ENCODE data around the gene LRRC38. TPM values are rescaled to one million over a fixed set of nuclear protein-coding genes. Genes with fewer than 3 reads are reported as not detected.

Gene LRRC38
- total and polyA plus RNA-seq, 2 of the 4 experiments (the other 2 are of a cell fraction) = not detected

DNA sequence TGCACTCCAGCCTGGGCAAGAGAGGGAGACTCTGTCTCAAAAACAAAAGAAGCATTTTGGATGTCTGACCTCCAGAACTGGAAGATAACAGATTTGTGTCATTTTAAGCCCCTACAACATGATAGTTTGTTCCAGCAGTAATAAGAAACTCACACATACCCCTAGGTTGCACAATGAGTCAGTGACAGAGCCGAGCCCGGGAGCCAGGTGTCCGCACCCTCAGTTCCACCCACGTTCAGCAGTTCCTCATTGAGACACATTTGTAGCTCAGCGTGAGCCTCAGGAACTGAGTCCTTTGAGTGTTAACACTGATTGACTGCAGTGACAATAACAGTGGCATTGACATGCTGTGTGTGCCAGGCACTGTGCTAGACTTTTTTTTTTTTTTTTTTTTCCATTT lies 19.8 kb downstream of the LRRC38 start:
- intact Hi-C loops (cut with micrococcal nuclease) (no loop called here), dilution Hi-C loops (cut with HindIII; ENCODE audit: low sequenced_read_pairs, unreplicated experiment) (no loop called here), in situ Hi-C loops (cut with MboI; ENCODE audit: low sequenced_read_pairs) (no loop called here)
- Histone ChIP-seq H3K79me1 (ENCODE audit: low read depth in 1 of 2, low read length in 2 of 2) (no peaks in the 10 kb centered on the region), H3K27ac (ENCODE audit: insufficient read depth, low read length) (no peak overlapping the region), H3K18ac (ENCODE audit: low read depth, low read length) (no peak overlapping the region), H3K9ac (ENCODE audit: low read depth, low read length) (no peak overlapping the region), H3K14ac (replicated peaks; ENCODE audit: low read depth, low read length) (no peak overlapping the region), H3K23ac (ENCODE audit: low read depth, low read length) (no peak overlapping the region), H3K56ac (ENCODE audit: extremely low read depth, insufficient read depth, low read length) (no peak overlapping the region), H2AK9ac (replicated peaks; ENCODE audit: low read depth, low read length, poor library complexity) (no peak overlapping the region), H2BK5ac (ENCODE audit: low read depth, low read length, poor library complexity, severe bottlenecking) (no peak overlapping the region), H3K4me1 (ENCODE audit: control insufficient read depth, insufficient read depth, low read length) (no peaks in the 10 kb centered on the region), H2BK15ac (ENCODE audit: low read depth, low read length) (no peak overlapping the region), H4K5ac (ENCODE audit: low read depth, low read length) (no peak overlapping the region), H2BK120ac (ENCODE audit: low read depth, low read length) (no peak overlapping the region), H2BK20ac (ENCODE audit: low read depth, low read length) (no peak overlapping the region), H3K4me3 (ENCODE audit: insufficient read depth, low read depth, low read length) (no peak overlapping the region), H3K9me1 (ENCODE audit: insufficient read depth, low read length) (no peaks in the 10 kb centered on the region), H3K27me3 (ENCODE audit: control insufficient read depth, insufficient read depth, low read length) (no peaks in the 10 kb centered on the region), H4K8ac (ENCODE audit: low read depth in 2 of 2, low read length in 2 of 2) (no peak overlapping the region), H3K4me2 (ENCODE audit: low read depth, low read length) (no peak overlapping the region), H2AFZ (replicated peaks; ENCODE audit: low read length, poor library complexity) (no peak overlapping the region), H3K9me3 (ENCODE audit: control insufficient read depth, insufficient read depth, low read length) (peaks cover 32% of the 10 kb centered on the region), H2AK5ac (ENCODE audit: low read depth, low read length) (no peak overlapping the region), H3K4ac (ENCODE audit: low read depth, low read length) (no peak overlapping the region), H3K36me3 (ENCODE audit: control insufficient read depth, insufficient read depth, low read length) (no peaks in the 10 kb centered on the region), H4K20me1 (ENCODE audit: insufficient read depth, low read length) (no peaks in the 10 kb centered on the region), H4K91ac (ENCODE audit: insufficient read depth, low read depth, low read length) (no peak overlapping the region)
- DNase-seq = no peak
- TF ChIP-seq RFX5 (IDR thresholded peaks at IDR 0.05; ENCODE audit: low read depth, low read length) (no peak), POLR2A (IDR thresholded peaks at IDR 0.05; ENCODE audit: low read depth, low read length) (no peak), SMC3 (IDR thresholded peaks at IDR 0.05; ENCODE audit: low read depth, low read length) (no peak), USF2 (IDR thresholded peaks at IDR 0.05; ENCODE audit: low read depth, low read length) (no peak), FOS (IDR thresholded peaks at IDR 0.05; ENCODE audit: low read depth, low read length) (no peak), MAFK (IDR thresholded peaks at IDR 0.05; ENCODE audit: low read depth, low read length) (no peak), MAZ (IDR thresholded peaks at IDR 0.05; ENCODE audit: borderline replicate concordance, low read depth, low read length) (no peak), RCOR1 (IDR thresholded peaks at IDR 0.05; ENCODE audit: insufficient replicate concordance, low read length) (no peak), BHLHE40 (IDR thresholded peaks at IDR 0.05; ENCODE audit: low read depth, low read length) (no peak), NFE2L2 (IDR thresholded peaks at IDR 0.05; ENCODE audit: low read depth, low read length) (no peak)
- TF ChIP-seq, protein P1, sequence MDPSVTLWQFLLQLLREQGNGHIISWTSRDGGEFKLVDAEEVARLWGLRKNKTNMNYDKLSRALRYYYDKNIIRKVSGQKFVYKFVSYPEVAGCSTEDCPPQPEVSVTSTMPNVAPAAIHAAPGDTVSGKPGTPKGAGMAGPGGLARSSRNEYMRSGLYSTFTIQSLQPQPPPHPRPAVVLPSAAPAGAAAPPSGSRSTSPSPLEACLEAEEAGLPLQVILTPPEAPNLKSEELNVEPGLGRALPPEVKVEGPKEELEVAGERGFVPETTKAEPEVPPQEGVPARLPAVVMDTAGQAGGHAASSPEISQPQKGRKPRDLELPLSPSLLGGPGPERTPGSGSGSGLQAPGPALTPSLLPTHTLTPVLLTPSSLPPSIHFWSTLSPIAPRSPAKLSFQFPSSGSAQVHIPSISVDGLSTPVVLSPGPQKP (IDR thresholded peaks at IDR 0.05; ENCODE audit: borderline replicate concordance, low read depth, low read length) = no peak
- TF ChIP-seq, protein P2, sequence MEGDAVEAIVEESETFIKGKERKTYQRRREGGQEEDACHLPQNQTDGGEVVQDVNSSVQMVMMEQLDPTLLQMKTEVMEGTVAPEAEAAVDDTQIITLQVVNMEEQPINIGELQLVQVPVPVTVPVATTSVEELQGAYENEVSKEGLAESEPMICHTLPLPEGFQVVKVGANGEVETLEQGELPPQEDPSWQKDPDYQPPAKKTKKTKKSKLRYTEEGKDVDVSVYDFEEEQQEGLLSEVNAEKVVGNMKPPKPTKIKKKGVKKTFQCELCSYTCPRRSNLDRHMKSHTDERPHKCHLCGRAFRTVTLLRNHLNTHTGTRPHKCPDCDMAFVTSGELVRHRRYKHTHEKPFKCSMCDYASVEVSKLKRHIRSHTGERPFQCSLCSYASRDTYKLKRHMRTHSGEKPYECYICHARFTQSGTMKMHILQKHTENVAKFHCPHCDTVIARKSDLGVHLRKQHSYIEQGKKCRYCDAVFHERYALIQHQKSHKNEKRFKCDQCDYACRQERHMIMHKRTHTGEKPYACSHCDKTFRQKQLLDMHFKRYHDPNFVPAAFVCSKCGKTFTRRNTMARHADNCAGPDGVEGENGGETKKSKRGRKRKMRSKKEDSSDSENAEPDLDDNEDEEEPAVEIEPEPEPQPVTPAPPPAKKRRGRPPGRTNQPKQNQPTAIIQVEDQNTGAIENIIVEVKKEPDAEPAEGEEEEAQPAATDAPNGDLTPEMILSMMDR (conservative IDR thresholded peaks at IDR 0.05; ENCODE audit: low read depth, low read length) = no peak
- ChIA-PET CTCF (no interaction called here), POLR2A (ENCODE audit: unreplicated experiment) (no interaction called here)
- BruUV-seq (replicated peaks) = no TSS peak
- ATAC-seq (ENCODE audit: low read depth) = no peak
- no CpG with 5 or more reads among the region's 5 CpGs for WGBS, 2 experiments (ENCODE audit: extremely low coverage in 2 of 2, insufficient read length in 1 of 2)
